K562 (cell line): ENCODE measurements around the gene KLHL18. TPM values are rescaled to one million over a fixed set of nuclear protein-coding genes. Genes with fewer than 3 reads are reported as not detected.
A peak's percentile ranks its signal among the peaks of the same experiment; 100 is the strongest.

Source experiments
- ATF3 ChIP-seq, 2 experiments: fragments of 450-650 bp in 1 of 2; sonication (generic) in 1 of 2; formaldehyde crosslinking in 1 of 2; IDR thresholded peaks in 1 of 2; conservative IDR thresholded peaks in 1 of 2; 2 replicates each; pipeline versions ENCODE4 v1.6.1 to v1.8.1; 2016 to 2023; ENCODE audit warnings: mild to moderate bottlenecking in 2 of 2, moderate library complexity in 2 of 2, inconsistent platforms in 1 of 2, missing genetic modification reagents in 1 of 2
- CBX5 ChIP-seq: IDR thresholded peaks from 2 replicates; pipeline ENCODE4 v1.6.1; 2014; ENCODE audit warnings: low read depth, borderline replicate concordance
- DNMT1 ChIP-seq: fragments of 450-650 bp; IDR thresholded peaks from 2 replicates; pipeline ENCODE4 v1.6.1; 2016; ENCODE audit warnings: antibody characterized with exemption, mild to moderate bottlenecking
- MXD1 ChIP-seq: fragments of 250-450 bp; sonication (Bioruptor Pico); IDR thresholded peaks from 2 replicates; pipeline ENCODE4 v1.8.0; 2021; ENCODE audit warnings: borderline replicate concordance, mild to moderate bottlenecking, moderate library complexity; ENCODE audit not compliant: poor library complexity, severe bottlenecking
- NKRF ChIP-seq: fragments of 450-650 bp; IDR thresholded peaks from 2 replicates; pipeline ENCODE4 v1.6.1; 2016; ENCODE audit warnings: borderline replicate concordance
- RNF2 ChIP-seq: sonication (generic); IDR thresholded peaks from 2 replicates; pipeline ENCODE4 v1.6.1; 2016
- SMARCA4 ChIP-seq: fragments of 450-650 bp; IDR thresholded peaks from 2 replicates; pipeline ENCODE4 v1.6.1; 2016
- SMARCA5 ChIP-seq: fragments of 450-650 bp; IDR thresholded peaks from 2 replicates; pipeline ENCODE4 v1.6.1; 2016
- SPI1 ChIP-seq: IDR thresholded peaks from 2 replicates; pipeline ENCODE4 v1.6.1; 2011; ENCODE audit warnings: low read depth, low read length, control low read depth, borderline replicate concordance
- TAF9B ChIP-seq: fragments of 450-650 bp; IDR thresholded peaks from 2 replicates; pipeline ENCODE4 v1.6.1; 2018; ENCODE audit warnings: mild to moderate bottlenecking; ENCODE audit not compliant: partially characterized antibody
- ZBTB40 ChIP-seq, 2 experiments: fragments of 450-650 bp in 1 of 2; sonication (generic) in 1 of 2; formaldehyde crosslinking in 1 of 2; IDR thresholded peaks; 2 replicates each; pipeline versions ENCODE4 v1.7.1 to v1.9.0; 2016 to 2022; ENCODE audit warnings: inconsistent platforms in 1 of 2, mild to moderate bottlenecking in 1 of 2, missing genetic modification reagents in 1 of 2
- ZNF561 ChIP-seq: fragments of 450-650 bp; formaldehyde crosslinking; conservative IDR thresholded peaks from 2 replicates; pipeline ENCODE4 v1.4.0; 2020; ENCODE audit warnings: mild to moderate bottlenecking, moderate library complexity
- ZNF589 ChIP-seq: fragments of 200-800 bp; sonication (Bioruptor generic); IDR thresholded peaks from 2 replicates; pipeline ENCODE4 v1.6.1; 2016; ENCODE audit warnings: low read depth, missing genetic modification characterization, missing compliant biosample characterization
- polyA plus RNA-seq, 8 experiments: library from polyadenylated mRNA; depleted of rRNA in 4 of 8; stranded (reverse) in 5 of 8; unstranded in 3 of 8; fragments of >200 nt; fragmentation: Nextera tagmentation in 2 of 8; fragmentation: Illumina TruSeq in 1 of 8; extraction: Ambion mirVana in 2 of 8; extraction: Trizol in 1 of 8; gene quantifications; 2 replicates each; pipeline versions ENCODE4 v1.2.1 to v1.2.3, GENCODE V29; 2011 to 2014; ENCODE audit warnings: inconsistent platforms in 1 of 8, missing spikeins in 1 of 8
- total RNA-seq, 7 experiments: library from RNA; depleted of rRNA in 6 of 7; stranded (reverse); fragments of >200 nt in 6 of 7; fragmentation: Illumina TruSeq in 2 of 7; extraction: Trizol in 2 of 7; gene quantifications; 2 replicates each; pipeline versions ENCODE4 v1.2.1 to v1.2.3, GENCODE V29; 2011 to 2021; ENCODE audit warnings: low replicate concordance in 1 of 7

The KLHL18 gene
- total and polyA plus RNA-seq, 9 of the 15 experiments (the other 6 are each of a cell fraction or from before 2014, with no cell fraction given) = 26.7 to 97.5 (median 48.7) TPM

GRCh38 chr3:47381317-47382157 lies 98.8 kb downstream of the KLHL18 start (continued):
- TF ChIP-seq NKRF = peak; percentile 78
- TF ChIP-seq ZNF589 (CRISPR knock-in tag) = no peak
- TF ChIP-seq SPI1 = peak; percentile 97
- TF ChIP-seq SMARCA5 = peak; percentile 82
- no peak for TF ChIP-seq TAF9B
- no peak for TF ChIP-seq MXD1 (CRISPR knock-in tag)
- TF ChIP-seq CBX5 = no peak
- no peak for TF ChIP-seq ZBTB40 (IDR thresholded peaks at IDR 0.05)
- TF ChIP-seq ZBTB40 (CRISPR knock-in tag; IDR thresholded peaks at IDR 0.05) = no peak
- TF ChIP-seq DNMT1 = no peak
- TF ChIP-seq SMARCA4 = 0 out of 2 replicates have a peak, but pooled peaks have one; percentile 20
- no peak for TF ChIP-seq RNF2
- TF ChIP-seq ATF3 (IDR thresholded peaks at IDR 0.05) = no peak
- TF ChIP-seq ATF3 (CRISPR knock-in tag; conservative IDR thresholded peaks at IDR 0.05) = no peak; the same call in none of the 2 replicates
- no peak for TF ChIP-seq ZNF561 (CRISPR knock-in tag)
